ENCODE data around the gene CDYL2.

CDYL2 gene

DNA sequence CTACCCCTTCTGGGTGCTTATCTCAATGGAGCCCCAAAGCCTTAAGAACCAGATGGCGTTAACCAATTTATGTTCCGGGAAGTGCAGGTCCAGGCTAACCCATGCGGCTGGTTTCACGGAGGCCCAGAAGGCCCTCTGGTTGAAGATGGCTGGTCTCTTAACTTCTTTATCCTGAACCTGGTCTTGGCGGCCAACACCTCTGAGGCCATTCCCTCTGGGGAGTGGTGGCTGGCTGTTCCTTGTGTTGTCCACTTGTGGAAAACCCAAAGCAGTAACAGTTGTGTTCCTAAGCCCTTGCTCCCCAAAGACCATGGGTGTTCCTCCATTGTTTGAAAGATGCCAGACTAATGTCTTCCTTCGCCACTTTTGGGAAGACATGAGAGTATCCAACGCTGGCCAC is 1.5 kb downstream of the CDYL2 start:
- H3K4me3 ChIP-seq (ENCODE audit: low read depth in 1 of 2, low read length in 1 of 2) = no peak overlapping the region
- no peak for TF ChIP-seq CTCF (IDR thresholded peaks at IDR 0.05)
- peaks cover 7 to 8% of the 10 kb centered on the region in 2 experiments for H3K4me1 ChIP-seq (ENCODE audit: control insufficient read depth in 1 of 2, insufficient read depth in 1 of 2, low read depth in 1 of 2, low read length in 1 of 2)
- peaks cover 26% of the 10 kb centered on the region for H3K27me3 ChIP-seq
- no peaks in the 10 kb centered on the region for H3K9me3 ChIP-seq
- no peak overlapping the region for H3K27ac ChIP-seq
- H3K36me3 ChIP-seq = no peaks in the 10 kb centered on the region

GRCh38 chr16:80802138-80802537 is 2.3 kb downstream of the CDYL2 start:
- Histone ChIP-seq H3K4me3 (ENCODE audit: low read depth in 1 of 2, low read length in 1 of 2) (no peak overlapping the region), H3K27me3 (peaks cover 26% of the 10 kb centered on the region), H3K9me3 (no peaks in the 10 kb centered on the region), H3K4me1 (ENCODE audit: control insufficient read depth in 1 of 2, insufficient read depth in 1 of 2, low read depth in 1 of 2, low read length in 1 of 2) (peaks cover 4% of the 10 kb centered on the region in 2 experiments), H3K27ac (no peak overlapping the region), H3K36me3 (no peaks in the 10 kb centered on the region)
- no peak for TF ChIP-seq CTCF (IDR thresholded peaks at IDR 0.05)

- Histone ChIP-seq H3K9me3 (no peaks in the 10 kb centered on the region), H3K27me3 (no peaks in the 10 kb centered on the region), H3K27ac (no peak overlapping the region), H3K4me3 (ENCODE audit: low read depth in 1 of 2, low read length in 1 of 2) (no peak overlapping the region), H3K4me1 (ENCODE audit: control insufficient read depth in 1 of 2, insufficient read depth in 1 of 2, low read depth in 1 of 2, low read length in 1 of 2) (no peaks in the 10 kb centered on the region), H3K36me3 (no peaks in the 10 kb centered on the region)
- TF ChIP-seq CTCF (IDR thresholded peaks at IDR 0.05) = no peak
Measured at GRCh38 chr16:80794071-80794470, 10.3 kb downstream of the CDYL2 start.

DNA sequence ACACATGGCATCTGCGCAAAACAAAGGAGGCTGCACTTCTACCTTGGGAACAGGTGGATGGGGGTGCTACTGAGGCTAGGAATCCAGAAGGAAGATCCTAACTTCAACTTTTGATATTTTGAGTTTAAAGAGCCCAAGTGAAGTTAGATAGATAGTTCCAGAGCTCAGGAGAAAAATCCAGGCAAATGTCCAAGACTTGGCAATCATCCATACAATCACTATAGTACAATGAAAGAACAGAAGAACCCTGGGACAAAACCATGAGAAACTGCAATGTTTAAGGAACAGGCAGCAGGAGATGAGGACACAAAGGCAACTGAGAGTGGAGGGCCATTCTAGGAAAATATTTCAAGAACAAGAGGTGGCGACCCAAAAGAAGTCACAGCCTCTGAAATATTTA is 12.4 kb downstream of the CDYL2 start:
- Histone ChIP-seq H3K27ac (no peak overlapping the region), H3K4me3 (ENCODE audit: low read depth in 1 of 2, low read length in 1 of 2) (no peak overlapping the region), H3K9me3 (no peaks in the 10 kb centered on the region), H3K27me3 (no peaks in the 10 kb centered on the region), H3K4me1 (ENCODE audit: control insufficient read depth in 1 of 2, insufficient read depth in 1 of 2, low read depth in 1 of 2, low read length in 1 of 2) (no peaks in the 10 kb centered on the region), H3K36me3 (no peaks in the 10 kb centered on the region)
- TF ChIP-seq CTCF (IDR thresholded peaks at IDR 0.05) = no peak

GRCh38 chr16:80791411-80791810 is 13.0 kb downstream of the CDYL2 start:
- H3K4me3 ChIP-seq (ENCODE audit: low read depth in 1 of 2, low read length in 1 of 2) = no peak overlapping the region

More at GRCh38 chr16:80791411-80791810, 13.0 kb downstream of the CDYL2 start:
- no peak for TF ChIP-seq CTCF (IDR thresholded peaks at IDR 0.05)
- no peaks in the 10 kb centered on the region for H3K27me3 ChIP-seq
- H3K36me3 ChIP-seq = no peaks in the 10 kb centered on the region
- H3K4me1 ChIP-seq (ENCODE audit: control insufficient read depth in 1 of 2, insufficient read depth in 1 of 2, low read depth in 1 of 2, low read length in 1 of 2) = no peaks in the 10 kb centered on the region
- no peak overlapping the region for H3K27ac ChIP-seq
- H3K9me3 ChIP-seq = no peaks in the 10 kb centered on the region
